Measurements from ENCODE around the gene ALPI. TPM values are rescaled to one million over a fixed set of nuclear protein-coding genes. Genes with fewer than 3 reads are reported as not detected.
"Not testable (repeated sequence)": the region's sequence is repeated elsewhere in the genome, so short reads cannot be mapped to it uniquely, and the experiment has no call there.

Gene ALPI
- total RNA-seq: not detected in 2 replicates
- long read RNA-seq: 0 reads

GRCh38 chr2:232455426-232456255, at the start of gene ALPI:
Gene ALPI, plus strand, starts transcription at chr2:232456153. Its CDS starts 47 bp downstream, at chr2:232456200.
- TF ChIP-seq CTCF (conservative IDR thresholded peaks at IDR 0.05): no peak
- H3K4me1 Mint-ChIP-seq: peaks cover under 1% of the 10 kb centered on the region
- DNase-seq (ENCODE audit: low read depth, low spot score): no peak
- no peaks in the 10 kb centered on the region for H3K27me3 Mint-ChIP-seq (ENCODE audit: low read depth)
- H3K36me3 Mint-ChIP-seq (ENCODE audit: low read depth): no peaks in the 10 kb centered on the region
- no peak within 1 kb of the TSS for H3K4me3 Mint-ChIP-seq
- no peaks in the 10 kb centered on the region for H3K9me3 Mint-ChIP-seq
- no peak within 1 kb of the TSS for H3K27ac Mint-ChIP-seq (ENCODE audit: unreplicated experiment)

DNA sequence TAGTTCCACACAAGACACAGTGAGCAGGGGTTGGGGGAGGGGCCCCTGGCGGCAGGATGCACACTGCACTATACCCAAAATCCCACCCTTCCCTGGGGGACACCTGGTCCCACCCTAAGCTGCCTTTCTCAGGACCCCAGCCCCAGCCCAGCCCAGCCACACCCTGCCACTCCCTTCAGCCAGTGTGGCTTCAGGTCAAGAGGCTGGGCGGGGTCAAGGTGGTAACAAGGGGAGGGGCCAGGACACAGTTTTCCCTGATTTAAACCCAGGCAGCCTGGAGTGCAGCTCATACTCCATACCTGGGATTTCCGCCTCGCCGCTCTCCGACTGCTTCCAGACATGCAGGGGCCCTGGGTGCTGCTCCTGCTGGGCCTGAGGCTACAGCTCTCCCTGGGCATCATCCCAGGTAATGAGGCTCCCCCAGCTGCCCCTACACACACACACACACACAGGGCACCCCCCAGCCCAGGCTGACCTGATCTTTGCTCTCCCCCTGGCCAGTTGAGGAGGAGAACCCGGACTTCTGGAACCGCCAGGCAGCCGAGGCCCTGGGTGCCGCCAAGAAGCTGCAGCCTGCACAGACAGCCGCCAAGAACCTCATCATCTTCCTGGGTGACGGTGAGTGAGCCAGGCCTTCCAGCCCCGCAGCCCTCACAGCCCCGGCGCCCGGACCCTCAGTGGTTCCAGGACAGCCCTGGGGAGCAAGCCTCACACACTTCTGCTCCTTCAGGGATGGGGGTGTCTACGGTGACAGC, 49.2 kb upstream of the ALPI start, which contains the start of gene ALPG:
Gene ALPG (plus strand): TSS at position 289 of the 755 bp plus-strand sequence. CDS start 51 bp downstream, at position 340.
- Mint-ChIP-seq H3K9me3 (no peaks in the 10 kb centered on the region), H3K36me3 (ENCODE audit: low read depth) (no peaks in the 10 kb centered on the region), H3K4me1 (no peaks in the 10 kb centered on the region), H3K4me3 (no peak within 1 kb of the TSS), H3K27ac (ENCODE audit: unreplicated experiment) (no peak within 1 kb of the TSS), H3K27me3 (ENCODE audit: low read depth) (peaks cover 15% of the 10 kb centered on the region)
- TF ChIP-seq CTCF (conservative IDR thresholded peaks at IDR 0.05): no peak
- DNase-seq (ENCODE audit: low read depth, low spot score): no peak

GRCh38 chr2:232407428-232408150, 48.4 kb upstream of the ALPI start:
- not testable (repeated sequence) for DNase-seq (ENCODE audit: low read depth, low spot score); H3K36me3 Mint-ChIP-seq (ENCODE audit: low read depth); H3K27ac Mint-ChIP-seq (ENCODE audit: unreplicated experiment); H3K4me3 Mint-ChIP-seq; H3K4me1 Mint-ChIP-seq; H3K9me3 Mint-ChIP-seq
- H3K27me3 Mint-ChIP-seq (ENCODE audit: low read depth): peaks cover 21% of the 10 kb centered on the region

GRCh38 chr2:232408269-232408668, 47.7 kb upstream of the ALPI start:
- peaks cover 27% of the 10 kb centered on the region for H3K27me3 Mint-ChIP-seq (ENCODE audit: low read depth)
- not testable (repeated sequence) for H3K4me1 Mint-ChIP-seq; H3K4me3 Mint-ChIP-seq; H3K36me3 Mint-ChIP-seq (ENCODE audit: low read depth); DNase-seq (ENCODE audit: low read depth, low spot score); H3K9me3 Mint-ChIP-seq; H3K27ac Mint-ChIP-seq (ENCODE audit: unreplicated experiment)

DNA sequence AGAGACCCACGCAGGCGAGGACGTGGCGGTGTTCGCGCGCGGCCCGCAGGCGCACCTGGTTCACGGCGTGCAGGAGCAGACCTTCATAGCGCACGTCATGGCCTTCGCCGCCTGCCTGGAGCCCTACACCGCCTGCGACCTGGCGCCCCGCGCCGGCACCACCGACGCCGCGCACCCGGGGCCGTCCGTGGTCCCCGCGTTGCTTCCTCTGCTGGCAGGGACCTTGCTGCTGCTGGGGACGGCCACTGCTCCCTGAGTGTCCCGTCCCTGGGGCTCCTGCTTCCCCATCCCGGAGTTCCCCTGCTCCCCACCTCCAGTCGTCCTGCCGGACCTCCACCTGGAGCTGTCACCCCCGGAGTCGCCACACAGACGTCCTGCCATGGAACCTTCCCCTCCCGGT, 46.3 kb upstream of the ALPI start:
- H3K27me3 Mint-ChIP-seq (ENCODE audit: low read depth): peaks cover 36% of the 10 kb centered on the region
- H3K9me3 Mint-ChIP-seq; H3K4me3 Mint-ChIP-seq; H3K27ac Mint-ChIP-seq (ENCODE audit: unreplicated experiment); H3K4me1 Mint-ChIP-seq; H3K36me3 Mint-ChIP-seq (ENCODE audit: low read depth); DNase-seq (ENCODE audit: low read depth, low spot score): not testable (repeated sequence)

GRCh38 chr2:232410238-232410900, 45.6 kb upstream of the ALPI start:
- H3K36me3 Mint-ChIP-seq (ENCODE audit: low read depth): no peaks in the 10 kb centered on the region
- no peaks in the 10 kb centered on the region for H3K9me3 Mint-ChIP-seq
- TF ChIP-seq CTCF (conservative IDR thresholded peaks at IDR 0.05): no peak
- H3K27ac Mint-ChIP-seq (ENCODE audit: unreplicated experiment): no peak overlapping the region
- no peaks in the 10 kb centered on the region for H3K4me1 Mint-ChIP-seq
- peaks cover 39% of the 10 kb centered on the region for H3K27me3 Mint-ChIP-seq (ENCODE audit: low read depth)
- no peak for DNase-seq (ENCODE audit: low read depth, low spot score)
- no peak overlapping the region for H3K4me3 Mint-ChIP-seq

All from neural crest cell (in vitro differentiated cells).